Suprapubic skin (tissue), 4 donors: ENCODE results near the gene SLC15A3. TPM values are rescaled to one million over a fixed set of nuclear protein-coding genes. Genes with fewer than 3 reads are reported as not detected.
A peak's percentile ranks its signal among the peaks of the same experiment; 100 is the strongest.

Source experiments
- DNase-seq, 2 donors: peaks; one replicate each; pipeline ENCODE4 v3.0.0-alpha.2; 2019; ENCODE audit warnings: low spot score in 2 of 2
- H3K27ac ChIP-seq: fragments of 200-600 bp; sonication (generic); one replicate; pipeline ENCODE4 v1.5.1; 2019
- H3K27me3 ChIP-seq: fragments of 200-600 bp; sonication (generic); one replicate; pipeline ENCODE4 v1.5.1; 2019
- H3K36me3 ChIP-seq: fragments of 200-600 bp; sonication (generic); one replicate; pipeline ENCODE4 v1.5.1; 2019
- H3K4me1 ChIP-seq: fragments of 200-600 bp; sonication (generic); one replicate; pipeline ENCODE4 v1.5.1; 2019
- H3K4me3 ChIP-seq: fragments of 200-600 bp; sonication (generic); one replicate; pipeline ENCODE4 v1.5.1; 2019; ENCODE audit warnings: mild to moderate bottlenecking
- H3K9me3 ChIP-seq: fragments of 200-600 bp; sonication (generic); one replicate; pipeline ENCODE4 v1.5.1; 2019
- CTCF ChIP-seq, 2 donors: fragments of 200-600 bp in 1 of 2; fragments of 450-650 bp in 1 of 2; sonication (generic) in 1 of 2; IDR thresholded peaks; one replicate each; pipeline ENCODE4 v1.5.1; 2016 to 2019; ENCODE audit warnings: antibody characterized with exemption in 2 of 2, mild to moderate bottlenecking in 1 of 2, moderate library complexity in 1 of 2
- EP300 ChIP-seq: sonication (generic); formaldehyde crosslinking; IDR thresholded peaks from one replicate; pipeline ENCODE4 v1.6.1; 2017; ENCODE audit warnings: antibody characterized with exemption
- POLR2A ChIP-seq, 2 donors: fragments of 450-650 bp; IDR thresholded peaks; one replicate each; pipeline ENCODE4 v1.6.1; 2017; ENCODE audit warnings: antibody characterized with exemption in 2 of 2, mild to moderate bottlenecking in 2 of 2, moderate library complexity in 2 of 2
- POLR2AphosphoS5 ChIP-seq, 3 donors: sonication (generic); formaldehyde crosslinking; IDR thresholded peaks; one replicate each; pipeline ENCODE4 v1.6.1; 2017; ENCODE audit warnings: antibody characterized with exemption in 3 of 3
- WGBS: methylation state at CpG from one replicate; pipeline ENCODE4 v1.1.5; 2018; 5-methylcytosine and 5-hydroxymethylcytosine counted together
- total RNA-seq, 4 donors: library from RNA; depleted of rRNA; stranded (reverse); fragments of >200 nt; gene quantifications; one replicate each; pipeline ENCODE4 v1.1.0, GENCODE V29; 2016

Gene SLC15A3
- total RNA-seq, 4 donors from 2014 or later, result 1.7 to 10.5 (median 9.8) TPM

GRCh38 chr11:60899977-60900376 lies 52.0 kb downstream of the SLC15A3 start:
- Histone ChIP-seq H3K27me3 (no peaks in the 10 kb centered on the region), H3K4me3 (no peak overlapping the region), H3K36me3 (peaks cover 86% of the 10 kb centered on the region), H3K9me3 (no peaks in the 10 kb centered on the region), H3K4me1 (peaks cover 16% of the 10 kb centered on the region), H3K27ac (no peak overlapping the region)
- WGBS, result 67% methylated on average over 4 of the region's 4 CpGs
- TF ChIP-seq EP300, result no peak
- TF ChIP-seq POLR2AphosphoS5 (IDR thresholded peaks at IDR 0.05), result no peak
- TF ChIP-seq CTCF (IDR thresholded peaks at IDR 0.05), result no peak
- no peak for TF ChIP-seq POLR2A (IDR thresholded peaks at IDR 0.05)
- no peak for DNase-seq

GRCh38 chr11:60899046-60899936 lies 52.7 kb downstream of the SLC15A3 start:
- H3K27ac ChIP-seq, result no peak overlapping the region
- H3K9me3 ChIP-seq, result no peaks in the 10 kb centered on the region
- no peak for DNase-seq
- H3K36me3 ChIP-seq, result peaks cover 93% of the 10 kb centered on the region
- WGBS, result 62% methylated on average over 12 of the region's 12 CpGs
- TF ChIP-seq EP300 (no peak), CTCF (IDR thresholded peaks at IDR 0.05) (peak; percentile 73 to 94), POLR2AphosphoS5 (IDR thresholded peaks at IDR 0.05) (no peak), POLR2A (IDR thresholded peaks at IDR 0.05) (no peak)
- H3K4me3 ChIP-seq, result no peak overlapping the region
- H3K27me3 ChIP-seq, result no peaks in the 10 kb centered on the region
- H3K4me1 ChIP-seq, result peaks cover 9% of the 10 kb centered on the region

GRCh38 chr11:60897496-60897895 lies 54.5 kb downstream of the SLC15A3 start:
- peaks cover 98% of the 10 kb centered on the region for H3K36me3 ChIP-seq

GRCh38 chr11:60895687-60896086 lies 56.3 kb downstream of the SLC15A3 start:
- Histone ChIP-seq H3K27me3 (no peaks in the 10 kb centered on the region), H3K4me1 (peaks cover 3% of the 10 kb centered on the region), H3K9me3 (no peaks in the 10 kb centered on the region), H3K27ac (no peak overlapping the region), H3K36me3 (peaks cover 94% of the 10 kb centered on the region), H3K4me3 (no peak overlapping the region)
- no peak for DNase-seq
- WGBS, result 89% methylated on average over 5 of the region's 5 CpGs
- TF ChIP-seq CTCF (IDR thresholded peaks at IDR 0.05) (no peak), EP300 (no peak), POLR2A (IDR thresholded peaks at IDR 0.05) (no peak), POLR2AphosphoS5 (IDR thresholded peaks at IDR 0.05) (no peak)

More at GRCh38 chr11:60897496-60897895, 54.5 kb downstream of the SLC15A3 start:
- Histone ChIP-seq H3K4me1 (no peaks in the 10 kb centered on the region), H3K9me3 (no peaks in the 10 kb centered on the region), H3K27me3 (no peaks in the 10 kb centered on the region), H3K27ac (no peak overlapping the region), H3K4me3 (no peak overlapping the region)
- no peak for TF ChIP-seq EP300
- no peak for TF ChIP-seq CTCF (IDR thresholded peaks at IDR 0.05)
- no peak for TF ChIP-seq POLR2A (IDR thresholded peaks at IDR 0.05)
- no peak for TF ChIP-seq POLR2AphosphoS5 (IDR thresholded peaks at IDR 0.05)
- no peak for DNase-seq
- WGBS, result 91% methylated on average over 4 of the region's 4 CpGs

GRCh38 chr11:60891103-60891741 lies 60.8 kb downstream of the SLC15A3 start:
- no peaks in the 10 kb centered on the region for H3K27me3 ChIP-seq
- H3K27ac ChIP-seq, result no peak overlapping the region
- H3K9me3 ChIP-seq, result no peaks in the 10 kb centered on the region
- H3K4me3 ChIP-seq, result no peak overlapping the region
- TF ChIP-seq EP300, result no peak
- TF ChIP-seq POLR2AphosphoS5 (IDR thresholded peaks at IDR 0.05), result no peak
- TF ChIP-seq CTCF (IDR thresholded peaks at IDR 0.05), result no peak
- no peak for TF ChIP-seq POLR2A (IDR thresholded peaks at IDR 0.05)
- WGBS, result 92% methylated on average over 7 of the region's 7 CpGs
- peaks cover 3% of the 10 kb centered on the region for H3K4me1 ChIP-seq
- no peak for DNase-seq
- peaks cover 74% of the 10 kb centered on the region for H3K36me3 ChIP-seq
